ENCODE results near the gene FSTL5. TPM values are rescaled to one million over a fixed set of nuclear protein-coding genes. Genes with fewer than 3 reads are reported as not detected.

Gene FSTL5
- total and polyA plus RNA-seq, 9 of the 15 experiments (the other 6 are each of a cell fraction or from before 2014, with no cell fraction given) = 0.09 to 3.1 (median 0.50) TPM; not detected in 1

DNA sequence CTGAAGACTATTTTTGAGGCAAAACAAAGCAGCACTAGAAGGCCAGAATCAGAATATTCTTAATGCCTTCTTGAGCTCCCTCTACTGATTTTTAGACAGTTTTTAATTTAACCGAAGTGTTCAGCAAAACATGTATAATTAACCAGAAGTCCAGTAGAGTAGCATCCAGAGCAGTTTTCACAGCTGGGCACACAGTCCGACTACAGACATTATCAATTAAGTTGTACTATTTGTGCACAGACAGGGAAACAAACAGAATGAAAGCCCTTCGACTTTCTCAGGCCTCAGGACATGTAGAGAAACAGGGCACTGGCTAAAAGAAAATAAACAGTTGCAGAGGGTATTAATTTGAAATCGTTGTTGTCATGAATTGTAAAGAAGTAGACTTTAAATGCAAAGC, 11.9 kb downstream of the FSTL5 start:
- intact Hi-C loops (cut with micrococcal nuclease) = no loop called here
- H3K4me3 ChIP-seq = no peak overlapping the region
- ATAC-seq = no peak
- no TSS peak for BruUV-seq (replicated peaks)
- H3K79me2 ChIP-seq (ENCODE audit: control insufficient read depth, insufficient read depth, low read length) = no peaks in the 10 kb centered on the region
- no peak overlapping the region for H2AFZ ChIP-seq (ENCODE audit: low read depth, low read length)
- H4K20me1 ChIP-seq (replicated peaks; ENCODE audit: control insufficient read depth, insufficient read depth, low read length) = no peaks in the 10 kb centered on the region
- POLR2A ChIA-PET = no interaction called here
- H3K9ac ChIP-seq (ENCODE audit: insufficient read depth in 1 of 2, low read depth in 2 of 2, low read length in 2 of 2) = no peak overlapping the region
- H3K27ac ChIP-seq (ENCODE audit: extremely low read depth, low read depth, low read length) = no peak overlapping the region
- no peaks in the 10 kb centered on the region for H3K9me1 ChIP-seq (ENCODE audit: control insufficient read depth, insufficient read depth, low read length)
- H3K4me2 ChIP-seq (ENCODE audit: insufficient read depth, low read length) = no peak overlapping the region
- FAIRE-seq = no peak
- no peaks in the 10 kb centered on the region for H3K4me1 ChIP-seq (replicated peaks in 1 of 2; ENCODE audit: control insufficient read depth in 2 of 2, insufficient read depth in 2 of 2, low read length in 2 of 2)
- H3K27me3 ChIP-seq (ENCODE audit: control insufficient read depth in 2 of 2, insufficient read depth in 2 of 2, low read length in 2 of 2) = no peaks in the 10 kb centered on the region
- H3K36me3 ChIP-seq (ENCODE audit: control insufficient read depth, insufficient read depth, low read length) = no peaks in the 10 kb centered on the region
- CTCF ChIA-PET (ENCODE audit: low intra/inter-chr PET ratio) = no interaction called here
- TF ChIP-seq ARHGAP35 (IDR thresholded peaks at IDR 0.05; ENCODE audit: partially characterized antibody) (no peak), SRSF7 (optimal IDR thresholded peaks at IDR 0.05; ENCODE audit: low read depth, low read length) (no peak), FOXA3 (CRISPR knock-in tag; conservative IDR thresholded peaks at IDR 0.05 in 1 of 2, IDR thresholded peaks at IDR 0.05 in 1 of 2) (no peak), SAFB (IDR thresholded peaks at IDR 0.05; ENCODE audit: borderline replicate concordance, low read depth, low read length) (no peak), POLR2A (conservative IDR thresholded peaks at IDR 0.05) (no peak), GATAD2A (IDR thresholded peaks at IDR 0.05) (no peak), RFX1 (IDR thresholded peaks at IDR 0.05) (no peak), ZNF778 (CRISPR knock-in tag; IDR thresholded peaks at IDR 0.05) (no peak), ZFX (CRISPR knock-in tag; IDR thresholded peaks at IDR 0.05) (no peak)
- TF ChIP-seq, protein P1, sequence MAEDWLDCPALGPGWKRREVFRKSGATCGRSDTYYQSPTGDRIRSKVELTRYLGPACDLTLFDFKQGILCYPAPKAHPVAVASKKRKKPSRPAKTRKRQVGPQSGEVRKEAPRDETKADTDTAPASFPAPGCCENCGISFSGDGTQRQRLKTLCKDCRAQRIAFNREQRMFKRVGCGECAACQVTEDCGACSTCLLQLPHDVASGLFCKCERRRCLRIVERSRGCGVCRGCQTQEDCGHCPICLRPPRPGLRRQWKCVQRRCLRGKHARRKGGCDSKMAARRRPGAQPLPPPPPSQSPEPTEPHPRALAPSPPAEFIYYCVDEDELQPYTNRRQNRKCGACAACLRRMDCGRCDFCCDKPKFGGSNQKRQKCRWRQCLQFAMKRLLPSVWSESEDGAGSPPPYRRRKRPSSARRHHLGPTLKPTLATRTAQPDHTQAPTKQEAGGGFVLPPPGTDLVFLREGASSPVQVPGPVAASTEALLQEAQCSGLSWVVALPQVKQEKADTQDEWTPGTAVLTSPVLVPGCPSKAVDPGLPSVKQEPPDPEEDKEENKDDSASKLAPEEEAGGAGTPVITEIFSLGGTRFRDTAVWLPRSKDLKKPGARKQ (CRISPR knock-in tag; IDR thresholded peaks at IDR 0.05) = no peak
- TF ChIP-seq, protein P2, sequence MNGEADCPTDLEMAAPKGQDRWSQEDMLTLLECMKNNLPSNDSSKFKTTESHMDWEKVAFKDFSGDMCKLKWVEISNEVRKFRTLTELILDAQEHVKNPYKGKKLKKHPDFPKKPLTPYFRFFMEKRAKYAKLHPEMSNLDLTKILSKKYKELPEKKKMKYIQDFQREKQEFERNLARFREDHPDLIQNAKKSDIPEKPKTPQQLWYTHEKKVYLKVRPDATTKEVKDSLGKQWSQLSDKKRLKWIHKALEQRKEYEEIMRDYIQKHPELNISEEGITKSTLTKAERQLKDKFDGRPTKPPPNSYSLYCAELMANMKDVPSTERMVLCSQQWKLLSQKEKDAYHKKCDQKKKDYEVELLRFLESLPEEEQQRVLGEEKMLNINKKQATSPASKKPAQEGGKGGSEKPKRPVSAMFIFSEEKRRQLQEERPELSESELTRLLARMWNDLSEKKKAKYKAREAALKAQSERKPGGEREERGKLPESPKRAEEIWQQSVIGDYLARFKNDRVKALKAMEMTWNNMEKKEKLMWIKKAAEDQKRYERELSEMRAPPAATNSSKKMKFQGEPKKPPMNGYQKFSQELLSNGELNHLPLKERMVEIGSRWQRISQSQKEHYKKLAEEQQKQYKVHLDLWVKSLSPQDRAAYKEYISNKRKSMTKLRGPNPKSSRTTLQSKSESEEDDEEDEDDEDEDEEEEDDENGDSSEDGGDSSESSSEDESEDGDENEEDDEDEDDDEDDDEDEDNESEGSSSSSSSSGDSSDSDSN (IDR thresholded peaks at IDR 0.05; ENCODE audit: borderline replicate concordance in 1 of 2, low read depth in 2 of 2, low read length in 2 of 2) = no peak
- 0% methylated on average over 4 of the region's 4 CpGs for WGBS (ENCODE audit: insufficient coverage, low coverage, missing lambda C conversion rate)
- in situ Hi-C loops (cut with MboI) = no loop called here
- no peak for DNase-seq (ENCODE audit: extremely low read depth in 1 of 4, low spot score in 3 of 4)
- no peaks in the 10 kb centered on the region for H3K9me3 ChIP-seq (replicated peaks; ENCODE audit: control insufficient read depth, insufficient read depth, low read depth, low read length)
